Neural cell (in vitro differentiated cells): ENCODE measurements around the gene SCAANT1. TPM values are rescaled to one million over a fixed set of nuclear protein-coding genes. Genes with fewer than 3 reads are reported as not detected.

ENCODE experiments used
- H2AFZ ChIP-seq: fragments of 200-600, 300-800 bp; sonication (generic), shearing (Covaris generic); 2 replicates; pipeline ENCODE4 v1.6.0; 2014; ENCODE audit warnings: low read depth, mild to moderate bottlenecking, antibody characterized with exemption, low read length, moderate library complexity
- H3F3A ChIP-seq: fragments of 200-600 bp; shearing (Covaris generic); 2 replicates; pipeline ENCODE4 v1.6.1; 2016; ENCODE audit warnings: mild to moderate bottlenecking, moderate library complexity, mixed read lengths, antibody characterized with exemption, low read length; ENCODE audit not compliant: insufficient read depth, poor library complexity, severe bottlenecking
- H3K27ac ChIP-seq: fragments of 200-600, 300-800 bp; sonication (generic), shearing (Covaris generic); 2 replicates; pipeline ENCODE4 v1.5.1; 2014; ENCODE audit warnings: mild to moderate bottlenecking, low read length, moderate library complexity
- H3K27me3 ChIP-seq: fragments of 300-800, 200-600 bp; sonication (generic), shearing (Covaris generic); 2 replicates; pipeline ENCODE4 v1.6.0; 2014; ENCODE audit warnings: mild to moderate bottlenecking, low read depth, low read length, moderate library complexity; ENCODE audit not compliant: insufficient read depth
- H3K36me3 ChIP-seq: fragments of 300-800, 200-600 bp; sonication (generic), shearing (Covaris generic); 2 replicates; pipeline ENCODE4 v1.5.1; 2014; ENCODE audit warnings: mild to moderate bottlenecking, antibody characterized with exemption, low read length, moderate library complexity; ENCODE audit not compliant: insufficient read depth
- H3K4me2 ChIP-seq: fragments of 300-800, 200-600 bp; sonication (generic), shearing (Covaris generic); 2 replicates; pipeline ENCODE4 v1.6.0; 2014; ENCODE audit warnings: mild to moderate bottlenecking, low read length
- H3K4me3 ChIP-seq: fragments of 300-800, 200-600 bp; sonication (generic), shearing (Covaris generic); 2 replicates; pipeline ENCODE4 v1.5.1; 2014; ENCODE audit warnings: mild to moderate bottlenecking, low read length, moderate library complexity
- H3K79me2 ChIP-seq: fragments of 200-600 bp; shearing (Covaris generic); replicated peaks from 2 replicates; pipeline ENCODE4 v1.6.0; 2014; ENCODE audit warnings: mild to moderate bottlenecking, low read length, moderate library complexity; ENCODE audit not compliant: insufficient read depth
- H3K9ac ChIP-seq: fragments of 300-800, 200-600 bp; sonication (generic), shearing (Covaris generic); 2 replicates; pipeline ENCODE4 v1.6.1; 2016; ENCODE audit warnings: mild to moderate bottlenecking, low read length, mixed read lengths
- H3K9me2 ChIP-seq: fragments of 200-600 bp; shearing (Covaris generic); 2 replicates; pipeline ENCODE4 v1.6.1; 2016; ENCODE audit warnings: mild to moderate bottlenecking, low read length, mixed read lengths; ENCODE audit not compliant: insufficient read depth
- H3K9me3 ChIP-seq: fragments of 200-600, 300-800 bp; sonication (generic), shearing (Covaris generic); 2 replicates; pipeline ENCODE4 v1.6.1; 2016; ENCODE audit warnings: mild to moderate bottlenecking, mixed run types, low read length, moderate library complexity, mixed read lengths
- H4K20me1 ChIP-seq: fragments of 200-600 bp; shearing (Covaris generic); 2 replicates; pipeline ENCODE4 v1.6.1; 2016; ENCODE audit warnings: mild to moderate bottlenecking, mixed run types; ENCODE audit not compliant: insufficient read depth
- EP300 ChIP-seq: fragments of 450-650 bp; conservative IDR thresholded peaks from 2 replicates; pipeline ENCODE4 v1.6.1; 2014; ENCODE audit warnings: antibody characterized with exemption, mild to moderate bottlenecking, moderate library complexity; ENCODE audit not compliant: poor library complexity, severe bottlenecking
- EZH2 ChIP-seq: fragments of 200-600, 300-800 bp; shearing (Covaris generic), sonication (generic); IDR thresholded peaks from 2 replicates; pipeline ENCODE4 v1.6.1; 2014; ENCODE audit warnings: antibody characterized with exemption, low read length, borderline replicate concordance, mild to moderate bottlenecking; ENCODE audit not compliant: insufficient read depth, poor library complexity, severe bottlenecking
- MXI1 ChIP-seq: fragments of 450-650 bp; conservative IDR thresholded peaks from 2 replicates; pipeline ENCODE4 v1.6.1; 2014; ENCODE audit warnings: antibody characterized with exemption, mild to moderate bottlenecking; ENCODE audit not compliant: poor library complexity, severe bottlenecking
- POLR2AphosphoS5 ChIP-seq: IDR thresholded peaks from 2 replicates; pipeline ENCODE4 v1.6.1; 2012
- RAD21 ChIP-seq: fragments of 450-650 bp; conservative IDR thresholded peaks from 2 replicates; pipeline ENCODE4 v1.6.1; 2014; ENCODE audit warnings: antibody characterized with exemption, mild to moderate bottlenecking, moderate library complexity
- SMC3 ChIP-seq: fragments of 450-650 bp; conservative IDR thresholded peaks from 2 replicates; pipeline ENCODE4 v1.6.1; 2014; ENCODE audit warnings: antibody characterized with exemption, mild to moderate bottlenecking, moderate library complexity; ENCODE audit not compliant: poor library complexity
- TAF1 ChIP-seq: IDR thresholded peaks from 2 replicates; pipeline ENCODE4 v1.6.1; 2012; ENCODE audit warnings: low read depth
- polyA plus RNA-seq: library from polyadenylated mRNA; depleted of rRNA; stranded (reverse); fragments of >200 nt; gene quantifications from 2 replicates; pipeline ENCODE4 v1.2.3, GENCODE V29; 2014
- TF ChIP-seq, protein P1 (sequence below): IDR thresholded peaks from 2 replicates; pipeline ENCODE4 v1.6.1; 2012; ENCODE audit warnings: borderline replicate concordance
- TF ChIP-seq, protein P2 (sequence below): fragments of 450-650 bp; IDR thresholded peaks from 2 replicates; pipeline ENCODE4 v1.5.1; 2014; ENCODE audit warnings: antibody characterized with exemption, mild to moderate bottlenecking, moderate library complexity; ENCODE audit not compliant: poor library complexity, severe bottlenecking

The SCAANT1 gene
- polyA plus RNA-seq, 1 donor from 2014 or later: not detected

DNA sequence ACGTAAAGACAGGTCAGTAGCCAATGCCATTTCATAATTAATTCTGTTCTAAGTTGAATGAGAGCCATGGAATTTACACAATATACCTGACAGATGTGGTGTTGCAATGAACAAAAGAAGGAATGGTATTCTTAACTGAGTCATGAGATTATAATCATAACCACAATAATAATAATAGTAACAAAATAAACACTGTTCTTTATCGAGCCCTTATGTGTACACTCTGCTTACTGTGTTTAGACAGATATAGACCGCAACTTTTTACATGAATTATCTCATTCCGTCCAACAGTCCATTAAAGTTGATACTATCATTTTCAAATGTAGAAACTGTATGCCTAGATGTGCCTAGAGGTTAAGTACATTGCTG is 28.2 kb upstream of the SCAANT1 start:
- H3K4me3 ChIP-seq: no peak overlapping the region
- H4K20me1 ChIP-seq: no peaks in the 10 kb centered on the region
- no peak overlapping the region for H3K27ac ChIP-seq
- H3K9me2 ChIP-seq: no peaks in the 10 kb centered on the region
- no peaks in the 10 kb centered on the region for H3K9me3 ChIP-seq
- no peaks in the 10 kb centered on the region for H3F3A ChIP-seq
- H3K79me2 ChIP-seq: no peaks in the 10 kb centered on the region
- H3K36me3 ChIP-seq: no peaks in the 10 kb centered on the region
- no peaks in the 10 kb centered on the region for H3K27me3 ChIP-seq
- H3K4me2 ChIP-seq: no peak overlapping the region
- H2AFZ ChIP-seq: no peak overlapping the region
- TF ChIP-seq SMC3 (no peak), EZH2 (no peak), MXI1 (no peak), RAD21 (no peak), TAF1 (no peak), EP300 (no peak), POLR2AphosphoS5 (no peak)
- TF ChIP-seq, protein P1, sequence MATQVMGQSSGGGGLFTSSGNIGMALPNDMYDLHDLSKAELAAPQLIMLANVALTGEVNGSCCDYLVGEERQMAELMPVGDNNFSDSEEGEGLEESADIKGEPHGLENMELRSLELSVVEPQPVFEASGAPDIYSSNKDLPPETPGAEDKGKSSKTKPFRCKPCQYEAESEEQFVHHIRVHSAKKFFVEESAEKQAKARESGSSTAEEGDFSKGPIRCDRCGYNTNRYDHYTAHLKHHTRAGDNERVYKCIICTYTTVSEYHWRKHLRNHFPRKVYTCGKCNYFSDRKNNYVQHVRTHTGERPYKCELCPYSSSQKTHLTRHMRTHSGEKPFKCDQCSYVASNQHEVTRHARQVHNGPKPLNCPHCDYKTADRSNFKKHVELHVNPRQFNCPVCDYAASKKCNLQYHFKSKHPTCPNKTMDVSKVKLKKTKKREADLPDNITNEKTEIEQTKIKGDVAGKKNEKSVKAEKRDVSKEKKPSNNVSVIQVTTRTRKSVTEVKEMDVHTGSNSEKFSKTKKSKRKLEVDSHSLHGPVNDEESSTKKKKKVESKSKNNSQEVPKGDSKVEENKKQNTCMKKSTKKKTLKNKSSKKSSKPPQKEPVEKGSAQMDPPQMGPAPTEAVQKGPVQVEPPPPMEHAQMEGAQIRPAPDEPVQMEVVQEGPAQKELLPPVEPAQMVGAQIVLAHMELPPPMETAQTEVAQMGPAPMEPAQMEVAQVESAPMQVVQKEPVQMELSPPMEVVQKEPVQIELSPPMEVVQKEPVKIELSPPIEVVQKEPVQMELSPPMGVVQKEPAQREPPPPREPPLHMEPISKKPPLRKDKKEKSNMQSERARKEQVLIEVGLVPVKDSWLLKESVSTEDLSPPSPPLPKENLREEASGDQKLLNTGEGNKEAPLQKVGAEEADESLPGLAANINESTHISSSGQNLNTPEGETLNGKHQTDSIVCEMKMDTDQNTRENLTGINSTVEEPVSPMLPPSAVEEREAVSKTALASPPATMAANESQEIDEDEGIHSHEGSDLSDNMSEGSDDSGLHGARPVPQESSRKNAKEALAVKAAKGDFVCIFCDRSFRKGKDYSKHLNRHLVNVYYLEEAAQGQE: no peak
- TF ChIP-seq, protein P2, sequence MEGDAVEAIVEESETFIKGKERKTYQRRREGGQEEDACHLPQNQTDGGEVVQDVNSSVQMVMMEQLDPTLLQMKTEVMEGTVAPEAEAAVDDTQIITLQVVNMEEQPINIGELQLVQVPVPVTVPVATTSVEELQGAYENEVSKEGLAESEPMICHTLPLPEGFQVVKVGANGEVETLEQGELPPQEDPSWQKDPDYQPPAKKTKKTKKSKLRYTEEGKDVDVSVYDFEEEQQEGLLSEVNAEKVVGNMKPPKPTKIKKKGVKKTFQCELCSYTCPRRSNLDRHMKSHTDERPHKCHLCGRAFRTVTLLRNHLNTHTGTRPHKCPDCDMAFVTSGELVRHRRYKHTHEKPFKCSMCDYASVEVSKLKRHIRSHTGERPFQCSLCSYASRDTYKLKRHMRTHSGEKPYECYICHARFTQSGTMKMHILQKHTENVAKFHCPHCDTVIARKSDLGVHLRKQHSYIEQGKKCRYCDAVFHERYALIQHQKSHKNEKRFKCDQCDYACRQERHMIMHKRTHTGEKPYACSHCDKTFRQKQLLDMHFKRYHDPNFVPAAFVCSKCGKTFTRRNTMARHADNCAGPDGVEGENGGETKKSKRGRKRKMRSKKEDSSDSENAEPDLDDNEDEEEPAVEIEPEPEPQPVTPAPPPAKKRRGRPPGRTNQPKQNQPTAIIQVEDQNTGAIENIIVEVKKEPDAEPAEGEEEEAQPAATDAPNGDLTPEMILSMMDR: no peak
- H3K9ac ChIP-seq: no peak overlapping the region

DNA sequence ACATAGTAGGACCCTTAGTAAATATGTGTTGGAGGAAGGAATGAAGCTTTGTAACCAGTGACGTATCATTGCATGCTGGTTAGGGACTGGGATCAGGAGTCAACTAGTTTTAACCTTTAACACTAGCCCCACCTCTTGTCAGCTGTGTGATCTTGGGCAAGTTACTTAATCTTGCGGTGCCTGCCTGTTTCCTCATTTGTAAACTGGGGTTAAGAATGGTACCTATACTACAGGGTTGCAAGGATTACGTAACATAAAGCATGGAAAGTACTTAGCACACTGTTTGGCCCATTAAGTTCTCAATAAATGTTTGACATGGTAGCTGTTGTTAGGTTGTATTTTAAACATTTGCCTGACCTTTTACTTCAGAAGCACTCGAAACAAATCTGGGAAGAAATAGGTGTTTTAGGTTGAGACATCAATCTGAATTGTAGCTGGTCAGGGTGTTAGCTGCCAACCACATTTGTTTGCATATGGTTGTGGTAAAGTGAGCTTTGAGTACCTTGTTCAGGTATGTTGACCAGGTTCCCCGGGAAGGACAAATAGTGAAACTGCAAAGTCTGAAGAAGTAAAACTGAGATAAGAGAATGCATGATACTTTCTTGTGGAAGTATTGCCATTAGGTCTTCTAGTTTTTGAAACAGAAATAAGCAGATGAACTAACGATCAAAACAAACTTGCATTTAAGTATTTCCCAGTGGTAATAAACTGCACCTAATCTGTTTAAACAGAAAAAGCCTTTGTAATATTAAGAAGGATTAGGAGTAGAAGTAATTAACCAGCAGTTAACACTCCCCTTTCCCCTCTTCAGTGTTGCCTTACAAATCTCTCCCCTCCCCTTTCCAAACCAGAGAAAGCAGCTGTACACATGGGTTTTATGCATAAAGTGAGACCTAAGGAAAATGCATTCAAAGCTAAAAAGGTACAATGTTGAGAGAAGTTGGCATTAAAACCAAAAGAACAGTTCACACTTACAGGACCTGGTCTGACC is 25.8 kb upstream of the SCAANT1 start:
- Histone ChIP-seq H3K79me2 (no peaks in the 10 kb centered on the region), H3K36me3 (no peaks in the 10 kb centered on the region), H3K27me3 (no peaks in the 10 kb centered on the region), H4K20me1 (no peaks in the 10 kb centered on the region), H3K9me2 (no peaks in the 10 kb centered on the region), H2AFZ (no peak overlapping the region), H3K27ac (no peak overlapping the region), H3K9ac (no peak overlapping the region), H3K4me2 (no peak overlapping the region), H3K9me3 (no peaks in the 10 kb centered on the region), H3F3A (no peaks in the 10 kb centered on the region), H3K4me3 (no peak overlapping the region)
- TF ChIP-seq POLR2AphosphoS5 (no peak), SMC3 (no peak), MXI1 (no peak), TAF1 (no peak)
